Activated T-cell treated with anti-CD3 and anti-CD28 coated beads for 48 hours (primary cell): ENCODE measurements around the gene CD44.

Source experiments
- DNase-seq: peaks from one replicate; pipeline ENCODE4 v3.0.0-alpha.2; 2020; ENCODE audit warnings: low read depth

Gene CD44

GRCh38 chr11:35112056-35112845 is 26.7 kb upstream of the CD44 start:
- DNase-seq, result no peak

DNA sequence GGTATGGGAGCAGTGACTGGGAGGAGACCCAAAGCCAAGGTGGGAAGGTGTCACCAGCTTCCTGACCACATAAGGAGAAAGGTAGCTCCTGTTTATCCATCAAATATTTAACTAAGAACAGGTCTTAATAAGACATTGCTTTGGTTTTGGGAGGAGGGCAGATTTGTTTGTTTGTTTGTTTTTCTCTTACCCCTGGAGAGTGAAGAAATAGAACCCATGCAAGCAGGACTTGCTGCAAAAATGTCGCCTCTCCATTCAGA is 26.2 kb upstream of the CD44 start:
- DNase-seq, result no peak

DNA sequence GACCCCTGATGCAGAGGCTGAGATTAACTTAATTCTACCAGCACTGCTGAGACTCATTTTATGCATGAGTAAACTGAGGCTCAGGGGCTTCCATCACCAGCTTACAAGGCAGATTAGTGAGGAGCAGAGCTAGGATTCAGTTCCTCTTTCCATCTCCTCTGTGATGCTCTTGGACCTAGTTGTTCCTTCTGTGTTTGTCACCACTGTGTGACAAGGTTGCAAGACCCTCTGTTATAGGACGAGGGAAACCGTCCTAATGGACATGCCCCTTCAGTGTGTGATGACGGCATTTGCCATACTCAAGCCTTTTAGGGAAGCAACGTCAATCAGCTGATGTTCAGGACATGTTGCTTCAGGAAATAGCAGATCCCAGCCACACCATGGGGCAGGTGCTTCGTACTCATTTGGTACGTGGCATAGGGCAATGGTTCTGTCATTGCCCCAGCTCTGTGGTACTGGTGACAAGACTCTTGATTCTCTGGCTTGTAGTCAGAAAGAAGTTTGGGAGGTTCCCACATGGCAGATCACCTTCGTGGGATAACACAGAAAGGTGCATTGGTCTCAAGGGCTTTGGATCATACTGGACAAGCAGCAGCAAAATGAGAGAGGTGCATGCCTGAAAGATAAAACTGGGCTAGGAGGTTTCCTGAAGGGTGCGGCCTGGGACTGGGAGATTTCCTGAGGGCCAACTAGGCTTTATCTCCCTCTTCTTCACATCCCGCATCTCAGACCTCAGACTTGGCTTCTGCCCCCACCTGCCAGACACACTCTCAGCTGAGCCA is 23.9 kb upstream of the CD44 start:
- no peak for DNase-seq

GRCh38 chr11:35115688-35116030 is 23.3 kb upstream of the CD44 start:
- DNase-seq, result no peak

DNA sequence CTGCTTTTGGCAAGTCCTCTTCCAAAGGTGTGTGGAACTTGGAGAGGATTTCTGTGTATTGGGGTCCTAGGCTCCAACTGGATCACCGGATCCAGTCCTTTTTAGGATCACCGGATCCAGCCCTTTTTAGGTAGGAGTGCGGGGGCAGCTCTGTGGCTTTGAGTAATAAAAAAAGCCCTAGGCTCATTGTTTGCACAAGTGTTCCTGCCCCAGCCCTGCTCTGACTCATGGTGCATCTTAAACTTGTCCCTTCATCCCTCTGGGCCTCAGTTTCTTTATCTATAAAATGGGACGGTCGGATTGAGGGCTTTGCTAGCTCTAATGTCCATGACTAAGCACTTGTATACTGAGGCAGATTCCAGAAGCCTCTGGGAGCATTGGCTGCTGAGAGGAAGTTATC is 22.7 kb upstream of the CD44 start:
- DNase-seq, result no peak

- DNase-seq, result no peak
Measured at GRCh38 chr11:35116762-35117640, 22.0 kb upstream of the CD44 start.

DNA sequence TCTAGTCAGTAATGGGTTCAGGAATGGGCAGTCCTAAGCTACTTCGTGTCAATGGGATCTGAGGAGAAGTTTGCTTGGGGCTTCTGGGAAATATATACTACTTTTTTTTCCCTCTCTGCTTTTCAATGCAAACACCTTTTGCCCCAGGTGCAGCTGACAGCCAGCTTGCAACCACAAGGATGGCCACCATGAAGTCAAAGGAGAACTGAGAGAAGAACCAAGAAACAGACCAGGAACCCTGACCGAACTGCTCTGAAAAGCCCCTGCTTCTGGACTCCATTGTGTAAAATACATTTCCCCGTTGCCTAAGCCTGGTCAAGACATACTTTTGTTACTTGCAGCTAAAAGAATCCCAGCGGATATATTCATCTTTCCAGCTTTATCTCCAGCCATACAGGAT is 20.1 kb upstream of the CD44 start:
- no peak for DNase-seq

DNA sequence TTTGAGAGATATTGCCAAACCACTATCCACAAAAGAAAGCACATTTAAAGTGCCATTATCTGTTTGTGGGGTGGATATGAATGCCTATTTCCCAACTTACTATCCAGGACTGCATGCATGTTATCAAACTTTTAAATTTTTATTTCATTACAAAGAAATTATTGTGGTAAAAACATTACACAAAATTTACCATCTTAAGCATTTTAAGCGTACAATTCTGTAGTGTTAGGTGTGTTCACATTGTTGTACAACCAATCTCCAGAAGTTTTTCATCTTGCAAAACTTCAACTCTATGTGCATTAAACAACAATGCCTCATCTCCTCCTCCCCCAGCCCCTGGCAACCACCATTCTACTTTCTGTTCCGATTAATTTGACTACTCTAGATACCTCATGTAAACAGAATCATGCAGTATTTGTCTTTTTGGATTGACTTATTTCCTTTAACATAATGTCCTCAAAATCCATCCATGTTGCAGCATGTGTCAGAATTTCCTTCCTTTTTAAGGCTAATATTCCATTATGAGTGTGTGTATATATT is 17.6 kb upstream of the CD44 start:
- DNase-seq, result no peak

DNA sequence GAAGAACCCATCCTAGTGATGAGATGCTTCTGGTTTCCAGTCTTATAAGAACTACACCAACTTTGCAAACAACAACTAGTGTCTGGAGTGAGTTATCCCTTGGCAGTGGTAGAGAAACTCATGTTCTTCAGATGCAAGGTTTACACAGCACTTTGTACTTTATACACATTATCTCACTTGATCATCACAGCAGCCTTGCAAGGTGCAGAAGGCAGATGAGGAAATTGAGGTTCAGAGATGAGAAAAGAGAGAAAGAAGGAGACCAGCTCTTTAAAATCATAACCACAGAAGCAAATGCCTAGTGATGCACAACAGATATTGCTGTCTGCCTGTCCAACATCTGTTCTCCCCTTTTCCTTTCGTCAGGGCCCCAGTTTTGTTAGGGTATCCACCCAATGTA is 16.7 kb upstream of the CD44 start:
- no peak for DNase-seq

DNA sequence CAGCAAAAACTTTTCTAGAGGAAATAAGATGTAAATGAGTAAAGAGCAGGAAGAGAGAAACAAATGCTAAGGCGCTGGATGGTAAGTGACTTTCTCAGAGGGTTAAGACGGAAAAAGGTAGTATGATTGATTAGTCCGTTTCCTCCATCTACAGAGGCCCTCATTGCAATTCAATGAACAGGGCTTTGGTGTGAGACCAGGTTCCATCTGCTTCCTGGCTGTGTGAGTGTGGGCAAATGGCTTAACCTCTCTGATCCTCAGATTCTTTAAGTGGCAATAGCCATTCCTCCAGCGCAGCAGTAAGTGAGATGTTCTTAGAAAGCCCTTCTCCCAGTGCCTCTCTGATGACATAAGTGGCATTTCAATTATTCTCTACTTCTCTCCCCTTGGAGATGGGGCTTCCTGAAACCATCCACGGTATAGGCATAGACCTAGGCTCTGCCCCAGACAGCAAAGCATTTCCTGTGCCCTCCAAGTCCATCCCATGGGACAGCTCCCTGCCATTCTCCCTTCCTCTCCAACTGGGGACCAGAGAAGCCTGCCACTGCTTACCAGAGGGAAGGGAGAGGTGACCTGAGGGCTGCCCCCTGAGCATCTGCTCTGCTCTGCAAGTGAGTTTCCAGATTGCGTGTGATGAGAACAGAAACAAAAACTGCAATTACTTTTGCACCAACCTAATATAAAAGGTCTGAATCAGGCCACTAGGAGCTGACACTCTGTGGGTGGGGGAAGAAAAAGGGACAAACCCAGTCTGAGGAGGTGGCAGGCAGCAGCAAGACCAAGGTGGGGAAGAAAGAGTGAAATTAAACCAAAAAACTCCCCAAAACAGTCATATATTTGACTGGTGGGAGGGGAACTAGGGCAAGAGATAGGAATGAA is 12.7 kb upstream of the CD44 start:
- no peak for DNase-seq

- DNase-seq, result no peak
Measured at GRCh38 chr11:35126879-35127581, 11.9 kb upstream of the CD44 start.

DNA sequence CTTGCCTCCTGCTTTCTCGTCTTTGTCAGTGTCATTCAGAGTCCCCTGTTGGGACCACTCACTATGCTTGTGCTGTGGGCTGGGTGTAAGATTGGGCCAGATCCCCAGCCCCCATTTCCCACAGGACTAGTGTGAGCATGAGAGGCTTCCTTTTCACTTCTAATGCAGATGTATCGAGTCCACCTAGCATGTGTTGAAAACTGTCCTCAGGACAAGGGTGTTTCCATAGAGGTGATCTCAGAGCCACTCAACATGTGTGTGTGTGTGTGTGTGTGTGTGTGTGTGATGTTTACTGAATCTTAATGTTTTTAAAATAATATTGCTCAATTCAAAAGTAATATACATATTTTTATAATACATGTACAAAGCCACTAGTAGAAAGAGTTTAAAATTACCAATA is 11.4 kb upstream of the CD44 start:
- no peak for DNase-seq

GRCh38 chr11:35131094-35131493 is 7.9 kb upstream of the CD44 start:
- no peak for DNase-seq

GRCh38 chr11:35131886-35132285 is 7.1 kb upstream of the CD44 start:
- DNase-seq, result no peak

DNA sequence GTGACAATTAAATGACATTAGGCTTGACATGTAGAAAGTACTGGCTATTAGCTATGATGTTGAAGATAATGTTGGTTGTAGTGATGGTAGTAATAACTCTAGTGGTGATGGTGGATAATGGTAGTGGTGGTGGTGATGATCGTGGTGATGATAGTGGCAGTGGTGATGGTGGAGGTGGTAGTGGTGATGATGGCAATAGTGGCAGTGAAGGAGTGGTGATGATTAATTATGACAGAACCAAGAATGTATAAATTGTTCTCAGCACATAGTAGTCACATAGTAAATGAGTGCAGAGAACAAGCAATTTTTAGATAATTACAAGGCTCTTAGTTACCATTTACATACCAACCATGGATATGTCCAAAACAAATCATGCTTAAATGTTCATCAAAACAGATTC is 5.3 kb upstream of the CD44 start:
- peak; percentile 41 for DNase-seq

- no peak for DNase-seq
Measured at GRCh38 chr11:35134403-35135148, 4.4 kb upstream of the CD44 start.

DNA sequence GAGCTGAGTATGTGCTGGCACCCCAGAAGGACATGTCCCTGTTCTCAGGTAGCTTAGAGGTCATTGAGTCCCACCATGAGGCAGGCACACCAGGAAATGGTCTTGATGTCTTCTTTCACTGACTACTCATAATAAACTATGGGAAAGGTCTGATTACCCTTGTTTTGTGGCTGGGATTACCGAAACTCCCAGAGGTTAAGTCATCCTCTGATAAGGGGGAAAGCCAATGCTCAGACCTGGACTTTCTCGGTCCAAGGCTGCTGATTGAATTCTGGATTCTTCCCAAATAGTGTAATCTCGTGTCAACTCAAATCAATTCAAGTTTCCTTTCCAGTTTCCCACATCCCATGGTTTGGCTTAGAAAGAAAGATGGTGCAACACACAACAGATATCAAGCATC is 3.7 kb upstream of the CD44 start:
- no peak for DNase-seq

GRCh38 chr11:35136311-35136710 is 2.7 kb upstream of the CD44 start:
- no peak for DNase-seq

- DNase-seq, result no peak
Measured at GRCh38 chr11:35138058-35138457, 913 bp upstream of the CD44 start.

DNA sequence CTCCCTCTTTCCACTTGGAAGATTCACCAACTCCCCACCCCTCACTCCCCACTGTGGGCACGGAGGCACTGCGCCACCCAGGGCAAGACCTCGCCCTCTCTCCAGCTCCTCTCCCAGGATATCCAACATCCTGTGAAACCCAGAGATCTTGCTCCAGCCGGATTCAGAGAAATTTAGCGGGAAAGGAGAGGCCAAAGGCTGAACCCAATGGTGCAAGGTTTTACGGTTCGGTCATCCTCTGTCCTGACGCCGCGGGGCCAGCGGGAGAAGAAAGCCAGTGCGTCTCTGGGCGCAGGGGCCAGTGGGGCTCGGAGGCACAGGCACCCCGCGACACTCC is 397 bp upstream of the CD44 start:
- no peak for DNase-seq
